Heart right ventricle (tissue), 16 donors: Measurements from ENCODE around the gene RBBP8NL. TPM values are rescaled to one million over a fixed set of nuclear protein-coding genes. Genes with fewer than 3 reads are reported as not detected.

ENCODE experiments used
- ATAC-seq, 8 donors: fragments of 200-7000 bp; cut with Tn5 transposase; one replicate each; pipeline ENCODE4 v1.9.1; 2020; ENCODE audit warnings: mild to moderate bottlenecking in 8 of 8, moderate library complexity in 8 of 8, moderate number of reproducible peaks in 1 of 8
- DNase-seq, 2 donors: peaks; one replicate each; pipeline ENCODE4 v3.0.0-alpha.2; 2020
- H3K27ac ChIP-seq, 10 donors: fragments of 200-600 bp; sonication (generic) in 2 of 10; one replicate each; pipeline versions ENCODE4 v1.5.0 to v1.8.0; 2020 to 2022; ENCODE audit warnings: mild to moderate bottlenecking in 3 of 10
- H3K27me3 ChIP-seq, 7 donors: fragments of 200-600 bp; one replicate each; pipeline ENCODE4 v1.8.0; 2021 to 2022; ENCODE audit warnings: mild to moderate bottlenecking in 2 of 7
- H3K36me3 ChIP-seq, 9 donors: fragments of 200-600 bp; sonication (generic) in 1 of 9; one replicate each; pipeline versions ENCODE4 v1.5.0 to v1.8.0; 2020 to 2022; ENCODE audit warnings: mild to moderate bottlenecking in 2 of 9
- H3K4me1 ChIP-seq, 9 donors: fragments of 200-600 bp; sonication (generic) in 1 of 9; one replicate each; pipeline versions ENCODE4 v1.5.0 to v1.8.0; 2020 to 2022; ENCODE audit warnings: mild to moderate bottlenecking in 4 of 9
- H3K4me3 ChIP-seq, 10 donors: fragments of 200-600 bp; sonication (generic) in 2 of 10; one replicate each; pipeline versions ENCODE4 v1.5.0 to v1.8.0; 2020 to 2022; ENCODE audit warnings: mild to moderate bottlenecking in 7 of 10, moderate library complexity in 2 of 10
- H3K9me3 ChIP-seq, 11 donors: fragments of 200-600 bp in 10 of 11; sonication (generic) in 2 of 11; one replicate each; pipeline versions ENCODE4 v1.5.0 to v1.8.0; 2013 to 2022; ENCODE audit warnings: mild to moderate bottlenecking in 2 of 11, control low read depth in 1 of 11, moderate library complexity in 1 of 11
- WGBS, 2 donors: extraction: QIAGEN DNeasy Blood & Tissue Kit; methylation state at CpG; one replicate each; pipeline ENCODE4 v1.1.7; 2013; ENCODE audit warnings: inconsistent platforms in 1 of 2; 5-methylcytosine and 5-hydroxymethylcytosine counted together
- intact Hi-C, 10 donors: fragments of 100-400 bp; cut with DNase I; formaldehyde crosslinking; loops; one replicate each; pipeline versions ENCODE4 v1.11.1 to v1.14.2; 2022
- polyA plus RNA-seq, 2 donors: library from polyadenylated mRNA; stranded (reverse); fragments of 200-250 nt; gene quantifications; one replicate each; pipeline ENCODE4 v1.2.3, GENCODE V29; 2013
- total RNA-seq, 10 donors: library from RNA; stranded (reverse); fragmentation: NEBNext Ultra II Directional in 3 of 10; extraction: Animal tissue kit (Norgen Biotek cat#: 25700) in 3 of 10; gene quantifications; one replicate each; pipeline versions ENCODE4 v1.2.1 to v1.2.4, GENCODE V29; 2021 to 2023
- TF ChIP-seq, protein P1 (sequence below), 9 donors: fragments of 200-600 bp; sonication (generic) in 2 of 9; IDR thresholded peaks; one replicate each; pipeline versions ENCODE4 v1.5.0 to v1.8.0; 2021 to 2022; ENCODE audit warnings: antibody characterized with exemption in 9 of 9, mild to moderate bottlenecking in 5 of 9, moderate library complexity in 1 of 9
- donor health status: Arrhythmogenic right ventricular cardiomyopathy.
- donor health status: ischemic (EF 13 %, LVEDD 7.1; RV severe dilation, severe dysfunction).
- donor health status: healthy with polysubstance abuse.
- donor health status: DM: no; HTN: yes; CAD: no.
- donor health status: DM: no; HTN: no; CAD: no.
- donor health status: ischemic (EF 25% LVEDD 6.9; RV normal size, moderate dysfunction).
- donor health status: ischemic (EF 25% LVEDD 5.7; RV mildly dilated, moderate dysfunction).
- donor health status: healthy.
- donor health status: DM: yes; HTN: yes; CAD: no.
- donor health status: Ischemic cardiomyopathy.
- donor health status: ischemic (EF 35%, LVEDD 5.7; RV mildly dilated, moderate dysfunction).
- donor health status: nonischemic (EF 11% LVEDD 7.7; RV severe dilation, severe dysfunction).
- donor health status: DM: yes; HTN: yes; CAD: no.
- donor health status: PGD.
- donor health status: ischemic (EF 29% LVEDD 5.4; RV normal size, mild dysfunction).
- donor health status: nonischemic (EF 23%, LVEDD 6.1; RV moderate dilation, normal function).

Gene RBBP8NL
- total and polyA plus RNA-seq, 12 donors: not detected

DNA sequence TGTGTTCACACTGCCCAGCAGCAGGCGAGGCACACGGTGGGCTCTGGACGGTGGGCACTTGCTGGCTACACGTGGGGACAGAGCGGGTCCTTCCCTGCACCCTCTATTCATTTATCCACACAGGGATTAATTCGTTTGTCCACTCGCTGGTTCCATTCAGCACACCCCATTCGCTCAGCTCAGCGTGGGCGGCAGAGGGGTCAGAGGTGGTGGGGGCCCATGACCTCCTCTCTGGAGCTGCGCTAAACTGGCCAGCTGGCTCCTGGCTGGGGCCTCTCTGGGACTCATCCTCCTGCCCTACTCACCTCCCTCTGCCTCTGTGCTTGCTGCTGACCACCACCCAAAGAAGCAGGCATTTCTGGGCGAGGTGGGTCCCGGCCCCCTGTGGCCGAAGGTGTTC is 21.4 kb upstream of the RBBP8NL start:
- H3K27me3 ChIP-seq: peaks cover 0 to 52% (median 27%) of the 10 kb centered on the region in 7 donors
- no peak overlapping the region for H3K27ac ChIP-seq
- no peak overlapping the region for H3K4me3 ChIP-seq
- no peaks in the 10 kb centered on the region for H3K9me3 ChIP-seq
- intact Hi-C loops: no loop called here
- ATAC-seq: no peak
- WGBS, 2 donors: 76 to 77% methylated on average over 14 of the region's 14 CpGs
- TF ChIP-seq, protein P1, sequence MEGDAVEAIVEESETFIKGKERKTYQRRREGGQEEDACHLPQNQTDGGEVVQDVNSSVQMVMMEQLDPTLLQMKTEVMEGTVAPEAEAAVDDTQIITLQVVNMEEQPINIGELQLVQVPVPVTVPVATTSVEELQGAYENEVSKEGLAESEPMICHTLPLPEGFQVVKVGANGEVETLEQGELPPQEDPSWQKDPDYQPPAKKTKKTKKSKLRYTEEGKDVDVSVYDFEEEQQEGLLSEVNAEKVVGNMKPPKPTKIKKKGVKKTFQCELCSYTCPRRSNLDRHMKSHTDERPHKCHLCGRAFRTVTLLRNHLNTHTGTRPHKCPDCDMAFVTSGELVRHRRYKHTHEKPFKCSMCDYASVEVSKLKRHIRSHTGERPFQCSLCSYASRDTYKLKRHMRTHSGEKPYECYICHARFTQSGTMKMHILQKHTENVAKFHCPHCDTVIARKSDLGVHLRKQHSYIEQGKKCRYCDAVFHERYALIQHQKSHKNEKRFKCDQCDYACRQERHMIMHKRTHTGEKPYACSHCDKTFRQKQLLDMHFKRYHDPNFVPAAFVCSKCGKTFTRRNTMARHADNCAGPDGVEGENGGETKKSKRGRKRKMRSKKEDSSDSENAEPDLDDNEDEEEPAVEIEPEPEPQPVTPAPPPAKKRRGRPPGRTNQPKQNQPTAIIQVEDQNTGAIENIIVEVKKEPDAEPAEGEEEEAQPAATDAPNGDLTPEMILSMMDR (IDR thresholded peaks at IDR 0.05): no peak
- H3K4me1 ChIP-seq: peaks cover 0 to 3% (median 0%) of the 10 kb centered on the region in 9 donors
- DNase-seq: no peak
- H3K36me3 ChIP-seq: no peaks in the 10 kb centered on the region

DNA sequence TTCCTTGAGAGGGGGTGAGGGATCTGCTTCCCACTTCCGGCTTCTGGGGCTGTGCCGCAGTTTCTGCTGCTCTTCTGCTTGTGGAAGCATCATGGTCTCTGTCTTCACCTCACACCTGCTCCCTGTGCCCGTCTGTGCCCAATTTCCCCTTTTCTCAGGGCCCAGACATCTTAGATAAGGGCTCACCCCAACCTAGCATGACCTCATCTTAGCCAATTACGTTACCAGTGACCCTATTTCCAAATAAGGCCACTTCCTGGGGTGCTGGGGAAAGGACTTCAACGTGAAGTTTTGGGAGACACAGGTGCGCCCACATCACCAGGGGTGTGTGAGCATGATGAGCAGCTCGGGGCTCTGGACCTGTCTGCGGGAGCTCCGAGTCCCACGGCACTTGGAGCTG is 20.7 kb upstream of the RBBP8NL start:
- H3K9me3 ChIP-seq: no peaks in the 10 kb centered on the region
- no peak overlapping the region for H3K4me3 ChIP-seq
- DNase-seq: no peak
- no peak for ATAC-seq
- H3K36me3 ChIP-seq: no peaks in the 10 kb centered on the region
- WGBS, 2 donors: 74 to 79% methylated on average over 10 of the region's 10 CpGs
- H3K27ac ChIP-seq: no peak overlapping the region
- intact Hi-C loops: no loop called here
- H3K27me3 ChIP-seq: peaks cover 0 to 48% (median 23%) of the 10 kb centered on the region in 7 donors
- TF ChIP-seq, protein P1 (IDR thresholded peaks at IDR 0.05): no peak
- peaks cover 0 to 3% (median 0%) of the 10 kb centered on the region in 9 donors for H3K4me1 ChIP-seq

DNA sequence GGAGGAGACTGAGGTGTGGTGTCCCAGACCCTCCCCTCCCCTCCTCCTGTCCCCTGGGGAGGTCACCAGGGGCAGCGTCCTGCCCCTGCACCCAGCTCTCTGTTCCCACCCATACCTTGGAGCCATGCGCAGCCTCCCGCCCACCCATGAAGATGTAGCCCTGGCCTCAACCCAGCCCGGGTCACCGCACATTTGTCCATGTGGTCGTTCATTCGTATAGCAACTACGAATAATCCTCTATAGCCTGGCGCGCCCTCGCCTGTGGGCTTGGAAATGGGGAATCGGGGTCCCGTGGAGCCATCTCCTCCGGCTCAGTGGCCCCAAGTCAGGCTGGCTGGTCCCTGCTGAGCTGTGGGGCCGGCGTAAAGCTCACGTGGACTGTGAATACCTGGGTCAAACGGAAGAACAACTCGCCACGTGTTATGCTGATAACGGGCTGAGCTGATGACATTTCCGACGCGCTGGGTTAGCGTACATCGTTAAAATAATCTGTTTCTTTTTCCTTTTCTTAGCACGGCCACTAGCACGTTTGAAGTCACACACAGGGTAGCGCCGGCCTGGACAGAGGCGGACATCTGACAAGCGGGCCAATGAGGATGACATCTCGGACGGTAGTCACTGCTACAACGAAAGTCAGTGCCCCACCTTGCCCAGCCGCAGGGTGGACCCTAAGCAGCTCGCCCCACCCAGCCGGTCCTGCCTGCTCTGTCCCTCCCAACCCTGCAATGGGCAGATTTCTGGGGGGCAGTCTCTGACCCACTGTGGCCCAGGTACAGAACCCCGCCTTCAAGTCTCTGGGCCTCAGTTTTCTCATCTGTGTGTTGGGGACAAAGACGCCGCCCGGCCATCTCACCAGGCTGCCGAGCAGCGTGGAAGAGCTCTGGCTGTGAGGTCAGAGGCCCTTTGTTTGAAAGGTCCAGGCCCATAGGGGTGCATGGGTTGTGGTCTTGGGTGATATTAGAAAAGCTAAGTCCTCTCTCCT is 19.8 kb upstream of the RBBP8NL start:
- TF ChIP-seq, protein P1 (IDR thresholded peaks at IDR 0.05): no peak
- intact Hi-C loops: no loop called here
- no peak overlapping the region for H3K4me3 ChIP-seq
- H3K36me3 ChIP-seq: no peaks in the 10 kb centered on the region
- no peaks in the 10 kb centered on the region for H3K9me3 ChIP-seq
- ATAC-seq (no peak), DNase-seq (no peak)
- peaks cover 0 to 3% (median 0%) of the 10 kb centered on the region in 9 donors for H3K4me1 ChIP-seq
- 72 to 79% methylated on average over 44 of the region's 44 CpGs for WGBS, 2 donors
- no peak overlapping the region for H3K27ac ChIP-seq
- H3K27me3 ChIP-seq: peaks cover 0 to 44% (median 23%) of the 10 kb centered on the region in 7 donors

DNA sequence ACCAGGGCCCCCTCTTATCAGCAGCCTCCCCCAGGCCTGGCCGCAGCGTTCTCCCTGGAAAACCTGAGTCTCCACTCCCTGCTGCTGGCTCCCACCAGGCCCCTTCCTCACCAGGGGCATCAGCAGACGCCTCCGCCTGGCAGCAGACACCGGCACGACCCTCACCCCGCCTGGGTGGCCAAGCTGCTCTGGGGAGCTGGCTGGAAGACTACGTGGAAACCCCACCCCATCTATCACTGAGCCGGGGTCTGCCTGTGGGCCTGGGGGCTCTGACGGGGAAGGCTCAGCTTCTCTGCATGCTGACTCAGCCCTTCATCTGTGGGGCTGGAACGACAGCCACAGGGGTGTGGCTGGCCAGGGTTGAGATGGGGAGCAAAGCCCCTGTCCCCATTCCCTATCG is 19.1 kb upstream of the RBBP8NL start:
- H3K4me1 ChIP-seq: peaks cover 0 to 3% (median 0%) of the 10 kb centered on the region in 9 donors
- 50 to 54% methylated on average over 12 of the region's 12 CpGs for WGBS, 2 donors
- peaks cover 0 to 43% (median 23%) of the 10 kb centered on the region in 7 donors for H3K27me3 ChIP-seq
- TF ChIP-seq, protein P1 (IDR thresholded peaks at IDR 0.05): no peak
- no peak for DNase-seq
- no peaks in the 10 kb centered on the region for H3K36me3 ChIP-seq
- intact Hi-C loops: no loop called here
- H3K4me3 ChIP-seq: no peak overlapping the region
- H3K27ac ChIP-seq: no peak overlapping the region
- no peak for ATAC-seq
- H3K9me3 ChIP-seq: no peaks in the 10 kb centered on the region
